Lung microvascular endothelial cell (primary cell): Measurements from ENCODE around the gene CDPF1. TPM values are rescaled to one million over a fixed set of nuclear protein-coding genes. Genes with fewer than 3 reads are reported as not detected.

Experiments used
- DNase-seq, 2 donors: peaks; one replicate each; pipeline versions ENCODE4 v3.0.0 to v3.0.0-alpha.2; 2010; ENCODE audit warnings: low read depth in 2 of 2
- total RNA-seq: library from RNA; depleted of rRNA; stranded (reverse); fragments of >200 nt; gene quantifications from 2 replicates; pipeline ENCODE4 v1.2.1, GENCODE V29; 2014

CDPF1 gene
- 8.7 and 9.2 TPM in 2 replicates for total RNA-seq

GRCh38 chr22:46250035-46250782, at the start of gene CDPF1:
Gene CDPF1 (minus strand): TSS chr22:46250293. CDS start chr22:46248284, 2,009 bp downstream.
- peak; percentile 86 to 89 for DNase-seq

- DNase-seq: no peak
Measured at GRCh38 chr22:46299101-46299500, 49.0 kb upstream of the CDPF1 start.

GRCh38 chr22:46297151-46297812, 47.2 kb upstream of the CDPF1 start:
- peak; percentile 10 to 39 for DNase-seq

- DNase-seq: peak; percentile 97 to 98
Measured at GRCh38 chr22:46296257-46297150, 46.4 kb upstream of the CDPF1 start, which contains the start of gene GTSE1. Gene GTSE1 (plus strand): TSS chr22:46296870. CDS start chr22:46297401, 531 bp downstream.

GRCh38 chr22:46295277-46295971, 45.3 kb upstream of the CDPF1 start:
- no peak for DNase-seq

- no peak for DNase-seq
Measured at GRCh38 chr22:46294784-46295183, 44.7 kb upstream of the CDPF1 start.

GRCh38 chr22:46293577-46294260, 43.6 kb upstream of the CDPF1 start:
- DNase-seq: no peak

GRCh38 chr22:46292732-46293131, 42.6 kb upstream of the CDPF1 start:
- DNase-seq: no peak

- no peak for DNase-seq
Measured at GRCh38 chr22:46292173-46292572, 42.1 kb upstream of the CDPF1 start.

GRCh38 chr22:46290843-46291785, 41.0 kb upstream of the CDPF1 start:
- DNase-seq: no peak

- DNase-seq: no peak
Measured at GRCh38 chr22:46290121-46290842, 40.2 kb upstream of the CDPF1 start.

GRCh38 chr22:46289244-46289891, 39.3 kb upstream of the CDPF1 start:
- no peak for DNase-seq

GRCh38 chr22:46288846-46289243, 38.8 kb upstream of the CDPF1 start:
- DNase-seq: no peak

GRCh38 chr22:46287873-46288751, 38.0 kb upstream of the CDPF1 start:
- peak; percentile 61 to 72 for DNase-seq

GRCh38 chr22:46286941-46287872, 37.1 kb upstream of the CDPF1 start:
- no peak for DNase-seq

GRCh38 chr22:46286006-46286405, 35.9 kb upstream of the CDPF1 start:
- no peak for DNase-seq
